GM21360 (cell line): ENCODE data around the gene PTPN21.

Experiments used
- ATAC-seq: cut with Tn5 transposase; IDR thresholded peaks from one replicate; pipeline ENCODE4 v1.9.1; 2021; ENCODE audit warnings: mild to moderate bottlenecking, moderate library complexity; ENCODE audit not compliant: unreplicated experiment

The PTPN21 gene

GRCh38 chr14:88473791-88474190 is 81.0 kb downstream of the PTPN21 start:
- no peak for ATAC-seq

GRCh38 chr14:88470542-88471440 is 84.0 kb downstream of the PTPN21 start:
- no peak for ATAC-seq

GRCh38 chr14:88468406-88468805 is 86.4 kb downstream of the PTPN21 start:
- no peak for ATAC-seq

GRCh38 chr14:88463318-88463717 is 91.5 kb downstream of the PTPN21 start:
- ATAC-seq: no peak

- ATAC-seq: no peak
These were observed 99.9 kb downstream of the PTPN21 start for GRCh38 chr14:88454886-88455285.

GRCh38 chr14:88452231-88452630 is 102.6 kb downstream of the PTPN21 start:
- ATAC-seq: no peak

- ATAC-seq: no peak
These were observed 115.7 kb downstream of the PTPN21 start for GRCh38 chr14:88439088-88439487.

GRCh38 chr14:88437658-88438057 is 117.1 kb downstream of the PTPN21 start:
- no peak for ATAC-seq

- no peak for ATAC-seq
These were observed 123.8 kb downstream of the PTPN21 start for GRCh38 chr14:88430976-88431375.

GRCh38 chr14:88426271-88426670 is 128.5 kb downstream of the PTPN21 start:
- ATAC-seq: no peak

GRCh38 chr14:88424573-88424972 is 130.2 kb downstream of the PTPN21 start:
- no peak for ATAC-seq

GRCh38 chr14:88422919-88423650 is 131.7 kb downstream of the PTPN21 start:
- no peak for ATAC-seq

- no peak for ATAC-seq
These were observed 132.8 kb downstream of the PTPN21 start for GRCh38 chr14:88422047-88422446.

GRCh38 chr14:88421286-88421685 is 133.5 kb downstream of the PTPN21 start:
- ATAC-seq: no peak

- no peak for ATAC-seq
These were observed 134.6 kb downstream of the PTPN21 start for GRCh38 chr14:88420187-88420586.

GRCh38 chr14:88417594-88417993 is 137.2 kb downstream of the PTPN21 start:
- no peak for ATAC-seq
